Medulla oblongata (tissue), 1 donor: ENCODE results near the gene PEA15.

Experiments
- DNase-seq: peaks from one replicate; pipeline ENCODE4 v3.0.0-alpha.2; 2015; ENCODE audit errors: extremely low spot score

Gene PEA15

DNA sequence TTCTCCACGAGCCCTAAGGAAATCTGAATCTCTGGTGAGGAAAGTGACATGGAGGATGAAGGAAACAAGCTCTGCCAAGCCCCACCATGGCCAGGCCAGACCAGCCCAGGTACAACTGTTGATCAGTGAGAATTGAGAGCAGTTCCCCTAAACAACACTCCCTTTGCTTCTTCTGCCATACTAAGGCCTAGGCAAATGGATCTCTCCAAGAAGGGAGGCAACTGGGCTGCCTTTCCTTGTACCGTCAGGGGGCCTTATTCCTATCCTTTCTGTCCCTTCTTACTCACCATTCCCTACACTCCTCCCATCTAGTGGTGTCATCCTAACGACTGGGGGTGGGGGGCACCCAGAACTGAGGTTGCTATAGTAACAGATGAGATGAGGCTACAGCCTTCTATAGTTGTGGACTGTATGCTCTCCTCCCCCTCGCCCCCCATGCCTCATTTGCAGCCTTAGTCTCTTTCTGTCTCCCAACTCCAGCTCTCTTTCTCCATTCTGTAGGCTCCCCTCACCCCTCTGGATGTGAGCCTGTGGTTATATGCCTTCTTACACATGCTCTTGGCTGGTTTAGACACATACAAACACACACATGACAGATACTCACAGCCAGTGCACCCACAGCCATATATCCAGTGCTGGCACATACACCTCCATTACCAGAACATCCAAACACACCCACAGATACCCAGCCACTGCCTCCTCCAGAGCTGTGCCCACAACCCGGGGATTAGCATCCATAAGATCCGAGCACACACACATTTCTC lies 3.6 kb downstream of the PEA15 start:
- no peak for DNase-seq

DNA sequence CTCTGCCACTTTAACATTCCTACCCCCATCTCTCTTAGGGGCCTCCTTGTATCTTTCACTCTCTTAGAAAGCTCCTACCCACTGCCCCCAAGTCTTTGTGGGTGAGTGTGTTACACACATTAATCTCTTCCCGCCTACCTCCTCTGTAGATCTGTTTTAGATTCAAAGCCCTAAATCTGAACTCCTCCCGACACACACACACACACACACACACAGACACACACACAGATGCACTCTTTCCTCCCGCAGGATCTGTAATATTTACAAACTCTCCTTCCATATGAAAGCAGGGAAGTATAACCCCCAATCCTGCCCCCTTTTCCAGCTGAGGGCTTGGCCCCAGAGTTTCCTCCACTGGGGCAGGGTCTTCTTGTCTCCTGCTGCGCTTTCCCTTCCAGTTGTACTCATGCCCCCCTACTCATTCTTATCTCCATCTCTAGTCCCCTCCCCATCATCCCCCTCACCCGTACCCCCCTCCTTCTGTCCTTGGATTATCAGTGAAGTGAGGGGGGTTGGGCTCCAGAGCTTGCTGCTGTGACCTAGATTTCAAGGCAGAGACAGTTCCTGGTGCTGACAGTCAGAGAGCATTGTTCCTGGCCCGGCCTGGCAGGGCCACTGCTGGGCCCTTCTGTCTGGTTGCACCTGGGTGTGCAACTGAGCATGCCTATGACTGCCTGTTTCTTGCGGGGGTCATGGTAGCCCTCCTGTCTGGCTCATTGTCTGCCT lies 4.3 kb downstream of the PEA15 start:
- DNase-seq = peak; percentile 84

DNA sequence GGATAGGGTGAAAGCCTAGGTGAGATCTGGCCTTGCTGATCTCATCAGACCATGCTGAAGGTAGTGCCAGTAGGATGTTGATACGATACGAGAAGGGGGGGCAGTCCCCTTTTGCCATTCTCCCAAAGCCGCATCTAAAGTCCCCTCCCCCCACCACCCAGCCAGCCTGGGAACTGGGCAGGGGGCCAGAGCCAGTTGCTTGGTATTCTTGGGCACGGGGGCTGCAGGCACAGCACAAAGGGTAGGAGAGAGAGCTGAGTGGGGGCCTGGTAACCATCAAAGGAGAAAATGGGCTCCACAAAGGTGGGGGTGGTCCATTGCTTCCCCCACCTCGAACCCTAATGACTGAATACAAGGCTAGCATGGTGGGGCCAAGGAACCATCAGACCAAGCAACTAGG lies 5.4 kb downstream of the PEA15 start:
- no peak for DNase-seq

DNA sequence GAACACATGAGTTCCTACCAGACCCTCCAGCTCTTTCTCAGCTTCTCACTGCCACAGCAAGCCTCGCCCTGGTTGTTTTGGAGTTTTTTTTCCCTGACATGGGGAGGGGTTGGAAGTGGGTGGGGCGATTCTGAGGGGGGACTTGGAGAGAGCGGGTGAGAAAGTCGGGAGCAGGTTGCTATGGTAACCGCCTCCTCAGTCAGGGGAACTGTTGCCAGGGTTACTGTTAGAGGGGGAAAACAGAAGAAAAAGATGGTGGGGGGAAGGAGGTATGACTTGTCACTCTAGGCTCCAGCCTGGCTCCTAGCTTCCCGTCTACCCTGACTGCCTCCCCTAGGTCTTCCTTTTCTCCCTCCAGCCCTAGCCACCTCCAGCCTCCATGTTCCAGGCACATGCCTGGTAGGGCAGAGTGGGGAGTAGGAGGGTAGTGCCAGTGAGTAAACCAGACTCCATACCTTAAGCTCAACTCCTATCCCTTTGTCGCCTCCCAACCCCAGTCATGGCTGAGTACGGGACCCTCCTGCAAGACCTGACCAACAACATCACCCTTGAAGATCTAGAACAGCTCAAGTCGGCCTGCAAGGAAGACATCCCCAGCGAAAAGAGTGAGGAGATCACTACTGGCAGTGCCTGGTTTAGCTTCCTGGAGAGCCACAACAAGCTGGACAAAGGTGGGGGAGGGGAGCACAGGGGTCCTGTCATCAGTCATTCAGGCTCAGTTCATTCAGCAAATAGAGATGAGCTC lies 6.0 kb downstream of the PEA15 start:
- DNase-seq = no peak

DNA sequence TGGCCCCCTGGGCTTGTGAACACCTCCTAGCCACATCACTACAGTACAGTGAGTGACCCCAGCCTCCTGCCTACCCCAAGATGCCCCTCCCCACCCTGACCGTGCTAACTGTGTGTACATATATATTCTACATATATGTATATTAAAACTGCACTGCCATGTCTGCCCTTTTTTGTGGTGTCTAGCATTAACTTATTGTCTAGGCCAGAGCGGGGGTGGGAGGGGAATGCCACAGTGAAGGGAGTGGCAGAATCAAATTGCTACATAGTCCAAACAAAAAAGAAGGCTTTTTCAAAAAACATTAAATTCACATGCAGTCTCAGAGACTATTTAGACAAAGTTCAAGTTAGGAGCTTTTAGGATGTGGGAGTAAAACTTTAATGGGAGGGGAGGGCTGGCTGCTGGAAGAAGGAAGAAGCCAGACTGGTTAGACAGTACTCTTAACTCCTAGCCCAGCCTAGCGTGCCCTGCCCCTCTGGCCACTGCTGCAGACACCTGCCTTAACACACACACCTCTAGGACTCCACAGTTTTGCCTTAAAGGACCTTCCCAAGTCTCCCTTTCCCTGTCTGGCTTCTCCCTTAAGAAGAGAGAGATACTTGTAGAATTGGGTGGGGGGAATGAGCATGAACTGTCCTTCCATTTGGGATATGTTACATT lies 9.4 kb downstream of the PEA15 start:
- DNase-seq = no peak

DNA sequence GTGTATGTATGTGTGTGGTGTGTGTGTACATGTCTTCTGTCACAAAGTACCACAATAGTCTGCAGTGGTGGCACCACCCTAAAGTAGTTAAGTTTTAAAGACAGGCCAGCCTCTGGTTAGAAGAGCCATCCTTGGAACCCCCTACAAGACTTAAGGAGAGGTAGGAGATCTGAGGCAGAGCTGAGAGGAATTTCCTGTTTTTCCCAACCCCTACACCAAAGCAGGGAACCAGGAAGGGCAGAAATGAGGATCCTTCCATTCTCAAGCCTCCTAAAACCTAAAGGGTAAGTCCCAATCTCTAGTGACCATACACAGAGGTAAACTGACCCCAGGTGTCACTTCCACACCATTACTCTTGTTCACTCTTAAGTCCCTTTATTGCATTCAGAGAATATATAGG lies 11.1 kb downstream of the PEA15 start:
- no peak for DNase-seq

DNA sequence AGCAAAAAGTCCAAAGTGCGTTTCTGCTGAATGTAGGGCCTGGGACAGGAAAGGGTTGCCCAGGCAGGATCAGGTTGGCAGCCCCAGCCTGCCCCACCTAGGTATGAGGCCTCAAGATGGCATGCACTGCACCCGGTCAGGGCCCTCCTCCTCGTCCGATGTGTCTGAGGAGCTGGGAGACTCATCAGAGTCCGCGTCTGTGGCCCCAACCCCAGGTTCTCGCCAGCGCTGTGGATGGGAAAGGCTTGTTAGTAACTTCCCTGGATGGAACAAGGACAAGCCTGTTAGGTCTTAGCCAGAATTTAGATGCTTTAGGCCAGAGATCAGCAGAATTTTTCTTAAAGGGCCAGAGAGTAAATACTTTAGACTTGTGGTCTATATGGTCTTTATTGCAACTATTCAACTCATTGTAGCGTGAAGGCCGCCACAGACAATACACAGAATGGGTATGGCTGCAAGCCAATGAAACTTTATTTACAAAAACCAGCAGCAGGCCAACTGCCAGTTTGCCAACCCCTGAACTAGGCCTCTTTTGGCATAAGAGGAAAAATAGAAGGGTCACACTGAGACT lies 12.4 kb downstream of the PEA15 start:
- peak; percentile 44 for DNase-seq

DNA sequence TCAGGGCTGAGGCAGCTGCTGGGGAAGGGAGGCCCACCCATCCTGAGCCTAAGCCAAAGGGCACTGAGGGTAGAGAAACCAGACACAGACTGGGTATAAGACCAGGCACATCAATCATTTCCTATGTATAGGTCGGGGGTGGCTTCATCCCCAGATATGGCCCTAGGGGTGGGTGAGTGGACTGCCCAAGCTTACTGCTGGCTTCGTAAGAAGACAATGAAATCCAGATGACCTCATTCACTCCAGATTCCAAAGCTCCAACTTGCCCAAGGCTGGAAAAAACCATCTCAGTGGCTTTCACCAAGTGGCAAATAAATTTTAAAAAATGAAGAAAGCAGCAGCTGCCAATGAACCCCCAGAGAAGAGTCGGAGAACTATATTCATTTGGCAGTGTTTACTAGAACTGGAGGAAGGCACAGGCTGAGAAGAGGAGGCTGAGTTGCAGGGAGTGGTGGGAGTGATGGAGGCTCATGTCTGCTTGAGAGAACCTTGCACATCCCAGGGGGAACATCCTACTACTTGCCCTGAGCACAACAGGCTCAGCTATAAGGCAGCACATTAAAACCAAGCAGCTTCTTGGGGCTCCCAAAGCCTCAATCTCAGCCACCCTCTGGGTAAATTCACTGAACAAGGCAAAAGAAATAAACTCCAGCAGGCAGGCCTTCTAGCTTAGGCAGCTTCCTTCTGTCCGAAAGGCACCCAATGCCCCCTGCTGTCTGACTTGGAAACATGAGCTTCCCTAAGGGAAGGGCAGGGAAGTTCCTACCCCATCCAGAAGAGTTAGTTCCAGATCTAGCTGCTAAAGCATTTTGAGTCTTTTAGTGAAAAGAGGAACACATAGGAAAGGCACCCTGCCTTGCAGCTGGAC lies 14.1 kb downstream of the PEA15 start:
- DNase-seq = peak; percentile 91

DNA sequence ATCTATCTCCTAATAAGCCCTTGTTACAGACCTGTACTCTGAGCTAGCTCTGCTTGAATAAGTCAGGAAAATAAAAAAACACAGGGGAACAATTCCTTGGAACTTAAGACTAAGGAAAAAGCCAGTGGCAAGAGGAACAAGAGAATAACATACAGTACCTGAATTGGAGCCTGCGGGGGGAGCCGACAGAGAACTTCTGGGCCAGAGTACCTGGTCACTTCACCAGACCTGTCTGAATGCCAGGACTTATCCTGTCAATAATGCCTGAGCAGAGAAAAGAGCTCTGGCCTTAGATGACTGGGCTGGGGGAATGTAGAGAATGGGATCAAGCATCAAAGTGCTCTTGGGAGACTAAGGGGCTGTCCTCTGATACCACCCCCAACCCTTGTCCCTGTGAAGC lies 15.1 kb downstream of the PEA15 start:
- no peak for DNase-seq

DNA sequence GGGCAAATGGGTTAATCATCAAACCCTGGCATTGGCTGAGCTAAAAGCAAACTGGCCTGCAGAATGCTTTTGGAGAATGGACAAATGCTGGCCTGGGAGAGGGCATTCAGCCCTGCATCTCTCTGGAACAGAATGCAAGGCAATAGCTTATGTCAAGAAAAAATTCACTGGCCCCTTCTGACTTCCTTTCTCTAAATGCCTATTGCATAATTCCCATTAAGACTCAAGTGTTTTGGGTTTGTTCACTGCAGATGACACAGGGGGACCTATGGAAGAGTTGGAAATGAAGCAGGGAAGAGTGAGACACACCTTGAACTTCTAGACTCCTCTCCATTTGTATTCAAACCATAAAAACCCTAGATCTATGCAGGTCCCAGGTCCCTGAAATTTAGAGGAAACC lies 15.9 kb downstream of the PEA15 start:
- DNase-seq = no peak

DNA sequence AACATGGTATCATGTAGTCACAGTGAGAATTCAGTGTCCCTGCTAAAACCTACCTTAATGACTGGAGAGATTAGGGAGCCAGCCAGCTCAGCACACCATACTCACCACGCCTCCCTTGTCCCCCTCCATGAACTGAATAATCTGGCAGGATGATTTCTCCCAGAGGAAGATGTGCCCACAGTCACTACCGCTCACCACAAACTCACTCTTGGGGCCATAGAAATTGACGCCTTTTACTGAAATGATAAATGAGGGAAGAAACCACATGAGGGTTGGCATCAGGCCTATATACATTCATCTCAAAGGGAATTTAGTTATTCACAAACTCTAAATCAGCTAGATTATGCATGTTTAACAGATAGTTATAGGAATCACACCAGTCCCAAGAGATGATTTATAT lies 17.4 kb downstream of the PEA15 start:
- DNase-seq = no peak

DNA sequence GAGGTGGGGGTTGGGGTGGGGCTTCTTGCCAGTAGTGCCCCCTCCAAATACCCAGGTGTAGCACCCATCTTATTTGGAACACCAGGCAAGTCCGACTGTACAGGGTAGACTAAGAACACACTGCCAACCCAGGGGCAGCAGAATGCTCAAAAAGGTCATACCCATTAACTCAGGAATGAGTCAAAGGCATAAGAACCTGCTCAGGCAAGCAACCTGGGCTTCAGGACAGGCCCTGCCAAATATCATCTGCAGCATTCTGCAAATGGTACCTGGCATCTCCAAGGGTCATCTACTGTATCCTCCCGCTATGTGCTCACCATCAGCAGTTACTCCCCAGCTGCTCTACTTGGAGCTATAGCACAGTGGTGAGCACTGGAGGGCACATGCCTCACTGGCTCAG lies 19.4 kb downstream of the PEA15 start:
- no peak for DNase-seq

DNA sequence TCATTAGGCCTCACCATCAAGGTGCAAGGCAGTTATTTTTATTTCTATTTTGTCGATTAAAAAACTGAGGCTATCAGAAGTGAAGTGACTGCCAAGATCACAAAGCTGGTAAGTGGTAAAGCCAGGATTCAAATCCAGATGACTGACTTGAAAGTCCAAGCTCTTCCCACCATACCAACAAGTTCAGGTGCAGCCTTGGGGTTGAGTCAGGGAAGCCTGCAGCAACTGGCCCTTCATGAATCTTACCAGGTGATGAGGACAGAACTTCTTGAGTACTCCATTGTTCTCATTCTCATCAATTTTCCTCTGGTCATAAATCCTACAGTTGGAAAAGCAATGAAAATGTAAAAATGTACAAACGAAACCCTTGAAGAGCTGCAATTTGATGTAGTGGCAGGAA lies 20.2 kb downstream of the PEA15 start:
- DNase-seq = no peak

DNA sequence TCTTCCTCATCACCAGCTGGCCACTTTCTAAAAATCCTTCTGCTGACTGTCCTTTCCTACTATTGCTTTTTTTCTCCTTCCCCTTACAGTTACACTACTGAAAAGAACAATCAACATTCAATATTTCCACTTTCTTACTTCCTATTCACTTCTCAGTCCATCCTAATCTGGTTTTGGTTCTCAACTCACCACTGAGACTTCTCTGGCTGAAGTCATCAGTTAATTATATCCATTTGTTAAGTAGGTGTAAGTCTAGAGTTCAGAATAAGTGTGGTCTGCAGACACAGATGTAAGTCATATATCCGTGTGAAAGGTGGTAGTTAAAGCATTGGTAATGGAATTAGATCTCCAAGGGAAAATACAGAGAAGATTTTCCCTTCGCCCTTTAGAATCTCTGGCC lies 21.4 kb downstream of the PEA15 start:
- DNase-seq = no peak

DNA sequence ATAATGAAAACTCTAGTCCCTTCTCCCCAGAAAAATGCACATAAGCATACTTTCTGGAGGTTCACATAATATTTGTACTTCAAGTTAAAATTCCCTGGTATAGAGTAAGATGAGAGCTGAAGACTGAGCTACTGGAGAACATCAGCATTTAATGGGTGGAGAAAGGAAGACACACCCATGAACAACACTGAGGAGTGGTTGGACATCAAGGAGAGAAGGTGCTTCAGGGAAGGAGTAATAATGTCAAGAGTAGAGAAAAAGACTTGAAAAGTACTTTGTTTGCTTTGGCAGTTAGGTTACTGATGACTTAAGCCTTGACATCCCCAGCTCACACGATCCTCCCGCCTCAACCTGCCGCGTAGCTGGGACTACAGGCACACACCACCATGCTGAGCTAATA lies 21.9 kb downstream of the PEA15 start:
- DNase-seq = no peak

DNA sequence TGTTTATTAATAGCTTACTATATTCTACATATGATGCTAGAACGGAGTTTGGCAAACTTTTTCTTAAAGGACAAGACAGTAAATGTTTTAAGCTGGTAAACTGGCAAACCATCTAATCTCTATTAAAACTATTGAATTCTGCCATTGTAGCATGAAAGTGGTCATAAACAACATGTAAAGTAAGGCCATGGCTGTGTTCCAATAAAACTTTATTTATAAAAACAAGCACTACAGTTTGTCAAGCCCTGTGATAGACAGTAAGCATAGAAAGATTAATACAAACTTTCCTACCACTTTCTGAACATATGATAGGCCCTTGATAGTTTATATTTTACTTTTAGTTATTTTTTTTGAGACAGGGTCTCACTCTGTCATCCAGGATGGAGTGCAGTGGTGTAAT lies 22.4 kb downstream of the PEA15 start:
- no peak for DNase-seq

DNA sequence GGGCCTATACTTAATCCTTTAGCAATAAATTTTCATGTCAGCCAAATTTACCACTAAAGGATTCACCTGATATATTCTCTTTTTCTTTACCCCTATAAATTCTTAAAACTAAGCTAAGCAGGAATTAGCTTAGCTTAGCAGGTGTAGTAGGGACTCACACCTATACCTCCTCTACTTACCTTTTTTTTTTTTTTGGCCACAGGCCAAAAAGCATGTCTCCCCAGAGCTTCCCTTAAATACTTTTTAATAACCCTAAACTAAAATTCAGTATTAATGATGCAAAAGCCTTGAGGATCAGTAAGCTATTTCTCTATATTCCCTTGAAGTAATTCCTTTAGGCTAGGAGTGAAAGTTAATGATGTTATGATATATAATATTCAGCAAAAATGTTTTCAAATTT lies 23.2 kb downstream of the PEA15 start:
- no peak for DNase-seq

DNA sequence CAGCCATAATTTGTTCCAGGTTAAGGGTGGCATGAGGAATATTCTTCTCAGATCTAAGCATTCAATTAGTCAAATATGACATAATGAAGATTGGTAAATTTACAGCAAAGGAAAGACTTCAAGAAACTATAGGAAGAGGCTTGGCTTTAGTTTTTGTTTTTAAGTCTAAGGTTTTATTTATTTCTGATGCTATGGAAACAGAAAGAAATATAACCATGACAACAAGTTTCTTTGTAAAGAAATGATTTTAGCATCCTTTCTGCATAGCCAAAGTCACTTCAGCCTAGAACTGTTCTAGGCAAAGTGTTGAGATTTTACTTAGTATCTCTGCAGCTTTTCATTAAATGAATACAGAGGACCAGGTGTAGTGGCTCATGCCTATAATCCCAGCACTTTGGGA lies 27.7 kb downstream of the PEA15 start:
- no peak for DNase-seq

DNA sequence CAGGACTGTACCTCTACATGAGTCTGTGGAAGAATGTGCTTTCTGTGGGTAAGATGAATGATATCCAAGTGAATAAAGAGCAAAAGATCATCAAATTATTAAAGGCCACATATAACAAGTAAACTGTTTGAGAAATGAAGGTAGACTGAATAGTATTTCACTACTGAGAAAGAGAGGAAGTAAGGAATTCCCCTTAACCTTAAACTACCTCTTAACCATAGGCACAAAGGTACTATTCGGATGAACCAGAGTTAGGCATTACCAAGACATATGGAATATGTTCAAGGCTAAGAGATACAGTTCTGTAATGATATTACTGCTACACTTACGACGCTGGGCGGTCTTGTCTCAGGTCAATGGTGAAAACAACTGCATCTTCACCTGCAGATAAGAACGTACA lies 31.6 kb downstream of the PEA15 start:
- DNase-seq = no peak

DNA sequence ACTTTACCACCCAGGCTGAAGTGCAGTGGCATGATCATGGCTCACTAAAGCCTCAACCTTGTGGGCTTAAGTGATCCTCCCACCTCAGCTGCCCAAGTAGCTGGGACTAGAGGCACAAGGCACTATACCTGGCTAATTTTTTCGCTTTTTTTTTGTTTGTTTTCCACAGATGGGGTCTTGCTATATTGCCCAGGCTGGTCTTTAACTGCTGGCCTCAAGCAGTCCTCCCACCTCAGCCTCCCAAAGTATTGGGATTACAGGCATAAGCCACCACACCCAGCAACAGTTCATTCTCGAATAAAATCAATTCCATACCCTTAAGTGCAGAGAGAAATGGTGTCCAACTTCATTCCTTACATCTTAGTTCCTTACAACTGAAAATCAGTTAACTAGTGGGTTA lies 32.4 kb downstream of the PEA15 start:
- DNase-seq = no peak

DNA sequence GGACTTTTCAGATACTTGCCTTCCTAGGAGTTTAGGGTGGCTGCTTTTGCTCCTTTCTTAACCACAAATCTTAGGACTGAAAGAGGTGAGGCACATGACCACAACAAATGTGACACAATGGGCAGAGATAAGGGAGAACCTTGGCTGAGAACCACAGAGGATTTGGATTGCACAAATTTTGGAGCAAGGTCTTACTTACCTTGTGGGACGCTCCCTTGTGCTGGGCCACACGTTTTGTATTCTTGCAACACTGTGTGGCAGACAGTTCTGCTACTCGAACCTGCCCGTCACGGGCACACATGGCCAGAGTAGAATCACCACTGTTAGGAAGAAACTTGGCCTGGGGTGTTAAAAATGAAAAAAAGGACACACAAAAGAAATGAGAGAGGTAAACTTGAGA lies 33.2 kb downstream of the PEA15 start:
- DNase-seq = no peak
